WERI-Rb-1 (cell line): Measurements from ENCODE around the gene COL15A1.

Experiments
- DNase-seq: peaks from one replicate; pipeline ENCODE4 v3.0.0-alpha.2; 2020
- H3K27ac ChIP-seq: fragments of 250-450 bp; sonication (Bioruptor Pico); 2 replicates; pipeline ENCODE4 v1.5.1; 2020; ENCODE audit warnings: mild to moderate bottlenecking, moderate library complexity
- H3K27me3 ChIP-seq: fragments of 250-450 bp; sonication (Bioruptor Pico); 2 replicates; pipeline ENCODE4 v1.5.1; 2021; ENCODE audit warnings: mild to moderate bottlenecking, low read depth, moderate library complexity; ENCODE audit not compliant: insufficient read depth, severe bottlenecking
- H3K36me3 ChIP-seq: fragments of 250-450 bp; sonication (Bioruptor Pico); 2 replicates; pipeline ENCODE4 v1.5.1; 2020; ENCODE audit warnings: mild to moderate bottlenecking, moderate library complexity
- H3K4me3 ChIP-seq: 2 replicates; pipeline ENCODE4 v1.5.1; 2011; ENCODE audit warnings: low read depth, mild to moderate bottlenecking, control low read depth, low read length
- H3K9me3 ChIP-seq: fragments of 250-450 bp; sonication (Bioruptor Pico); 2 replicates; pipeline ENCODE4 v1.5.1; 2021; ENCODE audit warnings: mild to moderate bottlenecking, moderate library complexity; ENCODE audit not compliant: severe bottlenecking
- TF ChIP-seq, protein P1 (sequence below): IDR thresholded peaks from 2 replicates; pipeline ENCODE4 v1.5.1; 2011; ENCODE audit warnings: low read depth, mild to moderate bottlenecking, control low read depth, inconsistent platforms, low read length

Gene COL15A1

DNA sequence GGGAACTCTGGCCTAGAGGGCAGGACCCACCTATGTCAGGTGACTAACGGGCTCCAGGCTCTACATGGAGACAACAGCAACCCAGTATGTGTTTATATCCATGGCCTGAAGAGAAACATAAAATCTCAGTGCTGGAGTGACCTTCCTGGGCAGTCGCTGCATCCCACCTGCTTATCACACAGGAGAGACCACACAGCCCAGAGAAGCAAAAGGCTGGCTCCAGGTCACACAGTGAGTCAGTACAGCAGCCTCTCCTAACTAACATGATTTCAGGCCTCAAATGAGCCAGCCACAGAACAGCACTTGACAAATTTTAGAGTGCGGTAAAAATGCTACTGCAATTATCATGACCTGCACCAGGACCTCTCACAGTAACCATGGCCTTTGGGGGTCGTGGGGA lies 107.2 kb downstream of the COL15A1 start:
- no peak for DNase-seq
- no peaks in the 10 kb centered on the region for H3K27me3 ChIP-seq
- TF ChIP-seq, protein P1, sequence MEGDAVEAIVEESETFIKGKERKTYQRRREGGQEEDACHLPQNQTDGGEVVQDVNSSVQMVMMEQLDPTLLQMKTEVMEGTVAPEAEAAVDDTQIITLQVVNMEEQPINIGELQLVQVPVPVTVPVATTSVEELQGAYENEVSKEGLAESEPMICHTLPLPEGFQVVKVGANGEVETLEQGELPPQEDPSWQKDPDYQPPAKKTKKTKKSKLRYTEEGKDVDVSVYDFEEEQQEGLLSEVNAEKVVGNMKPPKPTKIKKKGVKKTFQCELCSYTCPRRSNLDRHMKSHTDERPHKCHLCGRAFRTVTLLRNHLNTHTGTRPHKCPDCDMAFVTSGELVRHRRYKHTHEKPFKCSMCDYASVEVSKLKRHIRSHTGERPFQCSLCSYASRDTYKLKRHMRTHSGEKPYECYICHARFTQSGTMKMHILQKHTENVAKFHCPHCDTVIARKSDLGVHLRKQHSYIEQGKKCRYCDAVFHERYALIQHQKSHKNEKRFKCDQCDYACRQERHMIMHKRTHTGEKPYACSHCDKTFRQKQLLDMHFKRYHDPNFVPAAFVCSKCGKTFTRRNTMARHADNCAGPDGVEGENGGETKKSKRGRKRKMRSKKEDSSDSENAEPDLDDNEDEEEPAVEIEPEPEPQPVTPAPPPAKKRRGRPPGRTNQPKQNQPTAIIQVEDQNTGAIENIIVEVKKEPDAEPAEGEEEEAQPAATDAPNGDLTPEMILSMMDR, result no peak
- no peak overlapping the region for H3K4me3 ChIP-seq
- H3K36me3 ChIP-seq, result no peaks in the 10 kb centered on the region
- H3K9me3 ChIP-seq, result no peaks in the 10 kb centered on the region
- H3K27ac ChIP-seq, result no peak overlapping the region

DNA sequence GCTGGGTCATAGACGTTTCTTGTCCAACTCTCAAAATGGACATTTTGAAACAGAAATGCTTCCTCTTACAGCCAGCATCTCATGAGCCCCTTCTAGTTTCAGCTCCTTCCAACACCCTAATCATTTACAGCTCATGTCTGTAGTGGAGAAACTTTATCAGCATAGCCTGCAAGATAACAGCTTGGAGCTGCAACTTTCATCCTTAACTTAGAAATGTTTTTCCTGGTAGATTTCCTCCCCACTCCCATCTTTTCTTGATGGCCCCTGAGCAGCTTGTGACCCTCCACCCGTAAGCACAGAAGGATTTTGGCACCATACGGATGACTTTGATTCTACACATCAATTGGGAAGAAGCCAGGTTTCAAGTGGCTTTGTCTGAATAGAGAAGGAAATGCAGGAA lies 107.7 kb downstream of the COL15A1 start:
- Histone ChIP-seq H3K27me3 (no peaks in the 10 kb centered on the region), H3K9me3 (no peaks in the 10 kb centered on the region), H3K27ac (no peak overlapping the region), H3K4me3 (no peak overlapping the region), H3K36me3 (no peaks in the 10 kb centered on the region)
- TF ChIP-seq, protein P1, result no peak
- no peak for DNase-seq

DNA sequence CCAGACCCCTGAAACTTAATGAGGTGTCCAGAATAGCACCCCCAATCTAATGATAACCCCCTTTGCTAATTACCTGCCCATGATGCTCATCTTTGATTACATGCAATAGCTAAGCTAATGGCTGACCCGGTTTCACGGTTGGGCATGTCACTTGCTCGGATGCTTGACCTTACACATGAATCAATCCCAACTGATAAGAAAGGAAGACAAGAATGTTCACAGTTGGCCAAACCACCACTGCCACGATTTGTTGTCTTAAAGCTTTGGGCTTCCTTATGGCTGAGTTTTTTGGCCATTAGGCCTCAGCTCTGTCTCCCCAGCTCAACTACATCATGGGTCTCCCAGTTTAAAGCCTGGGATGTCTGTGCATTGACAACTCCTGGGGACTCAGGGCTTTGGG lies 108.1 kb downstream of the COL15A1 start:
- TF ChIP-seq, protein P1, result no peak
- Histone ChIP-seq H3K4me3 (no peak overlapping the region), H3K27ac (no peak overlapping the region), H3K9me3 (no peaks in the 10 kb centered on the region), H3K36me3 (no peaks in the 10 kb centered on the region), H3K27me3 (no peaks in the 10 kb centered on the region)
- no peak for DNase-seq

DNA sequence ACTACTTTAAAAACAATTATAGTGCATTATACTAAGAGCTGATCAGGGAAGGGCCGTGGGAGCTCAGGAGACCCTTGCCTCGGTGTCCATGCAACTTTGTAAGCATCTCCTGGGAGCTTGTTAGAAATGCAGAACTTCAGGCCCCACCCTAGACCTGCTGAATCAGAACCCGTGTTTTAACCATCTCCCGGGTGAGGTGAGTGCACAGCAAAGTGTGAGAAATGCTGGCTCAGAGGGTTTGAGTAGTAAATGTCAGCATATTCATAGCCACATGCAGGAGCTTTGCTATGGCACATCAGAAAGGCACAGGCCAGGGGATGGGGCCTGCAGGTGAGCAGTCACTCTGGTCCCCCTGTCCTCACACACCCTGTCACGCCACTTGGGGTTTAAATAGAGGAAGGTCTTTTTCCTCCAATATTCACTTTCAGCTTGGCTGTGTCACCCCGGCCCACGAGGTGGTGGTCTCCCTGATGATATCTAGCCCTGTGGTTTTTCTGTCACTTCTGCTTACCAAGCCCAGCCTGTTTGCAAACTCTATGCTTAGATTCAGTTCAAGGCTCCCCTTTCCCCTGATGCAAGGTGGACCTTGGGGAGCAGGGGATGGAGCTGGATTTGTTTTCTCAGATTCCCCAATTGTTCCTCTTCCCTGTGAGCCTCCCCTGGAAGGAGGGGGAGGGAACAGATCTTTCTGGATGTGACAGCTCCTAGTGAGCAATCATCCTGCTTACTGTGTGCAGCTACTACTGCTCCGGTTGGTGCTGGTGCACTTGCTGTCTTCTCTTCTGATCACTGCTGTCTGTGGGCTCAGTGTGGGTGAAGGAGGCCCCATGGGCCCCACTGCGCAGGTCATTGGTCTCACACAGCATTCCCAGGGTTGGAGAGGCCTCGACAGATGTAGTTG lies 109.4 kb downstream of the COL15A1 start:
- Histone ChIP-seq H3K9me3 (no peaks in the 10 kb centered on the region), H3K27ac (no peak overlapping the region), H3K4me3 (no peak overlapping the region), H3K27me3 (no peaks in the 10 kb centered on the region), H3K36me3 (no peaks in the 10 kb centered on the region)
- TF ChIP-seq, protein P1, result no peak
- DNase-seq, result no peak

DNA sequence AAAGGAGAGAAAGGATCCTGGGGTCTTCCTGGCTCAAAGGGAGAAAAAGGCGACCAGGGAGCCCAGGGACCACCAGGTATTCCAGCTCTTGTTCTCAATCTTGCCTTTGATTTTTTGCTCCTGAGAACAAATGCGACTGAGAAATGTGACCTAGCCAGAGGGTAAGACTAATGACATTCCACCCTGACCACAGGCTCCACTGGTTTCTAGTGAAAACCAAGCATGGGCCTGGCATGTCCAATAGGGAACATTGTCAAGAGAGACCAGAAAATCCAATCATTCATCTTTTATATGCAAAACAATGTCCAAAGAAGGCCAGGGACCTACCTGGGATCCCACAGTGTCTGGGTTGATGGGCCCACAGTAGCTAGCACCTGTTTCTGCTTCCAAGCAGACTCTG lies 110.9 kb downstream of the COL15A1 start:
- Histone ChIP-seq H3K27me3 (no peaks in the 10 kb centered on the region), H3K27ac (no peak overlapping the region), H3K36me3 (no peaks in the 10 kb centered on the region), H3K4me3 (no peak overlapping the region), H3K9me3 (no peaks in the 10 kb centered on the region)
- TF ChIP-seq, protein P1, result no peak
- no peak for DNase-seq

DNA sequence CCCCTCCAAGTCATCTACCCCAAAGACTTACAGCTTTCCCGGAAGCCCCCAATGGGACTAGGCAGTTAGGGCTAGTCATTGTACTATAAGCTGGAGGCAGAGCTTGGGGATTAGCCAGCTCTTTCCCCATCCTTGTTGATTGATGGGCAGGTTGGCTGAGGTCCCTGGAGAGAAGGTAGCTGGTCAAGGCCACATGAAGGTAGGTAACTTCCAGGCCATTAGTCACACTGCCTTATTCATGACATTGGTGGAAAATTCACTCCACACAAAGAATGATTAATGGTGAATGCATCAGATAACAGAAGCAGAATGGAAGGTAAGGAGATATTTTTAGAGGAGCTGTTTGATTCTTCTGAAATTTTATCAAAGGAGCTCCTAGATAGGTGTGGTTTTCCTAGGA lies 111.7 kb downstream of the COL15A1 start:
- Histone ChIP-seq H3K4me3 (no peak overlapping the region), H3K36me3 (no peaks in the 10 kb centered on the region), H3K27me3 (no peaks in the 10 kb centered on the region), H3K27ac (no peak overlapping the region), H3K9me3 (no peaks in the 10 kb centered on the region)
- DNase-seq, result peak; percentile 27
- TF ChIP-seq, protein P1, result no peak
